Common myeloid progenitor, CD34-positive (primary cell): Measurements from ENCODE around the gene CYP19A1.
A peak's percentile ranks its signal among the peaks of the same experiment; 100 is the strongest.

Experiments used
- CTCF ChIA-PET: fragments of 350-600 bp; sonication (Branson Sonifier 250); formaldehyde crosslinking; loops from one replicate; lab custom pipeline; 2021; ENCODE audit warnings: antibody characterized with exemption; lab: Charles Lee
- POLR2A ChIA-PET: fragments of 350-600 bp; sonication (Branson Sonifier 250); formaldehyde crosslinking; loops from one replicate; lab custom pipeline; 2021; ENCODE audit warnings: antibody characterized with exemption; lab: Charles Lee
- DNase-seq, 3 donors: peaks; one replicate each; pipeline versions ENCODE4 v3.0.0 to v3.0.0-alpha.2; 2013
- H3K27ac ChIP-seq, 2 experiments: 1 replicate in 1 of 2; 2 replicates in 1 of 2; pipeline ENCODE4 v1.7.0; 2013; ENCODE audit warnings: inconsistent platforms in 2 of 2, low read length in 2 of 2, mild to moderate bottlenecking in 2 of 2, low read depth in 1 of 2, moderate library complexity in 1 of 2; ENCODE audit not compliant: severe bottlenecking in 2 of 2, insufficient read depth in 1 of 2, poor library complexity in 1 of 2
- H3K27me3 ChIP-seq, 5 experiments: replicated peaks in 2 of 5; 1 replicate in 3 of 5; 2 replicates in 2 of 5; pipeline versions ENCODE4 v1.6.1 to v1.7.0; 2013; ENCODE audit warnings: low read length in 4 of 5, mild to moderate bottlenecking in 2 of 5, moderate library complexity in 2 of 5, inconsistent platforms in 1 of 5; ENCODE audit not compliant: insufficient read depth in 5 of 5, control insufficient read depth in 4 of 5
- H3K36me3 ChIP-seq, 4 experiments: 1 replicate in 2 of 4; 2 replicates in 2 of 4; pipeline versions ENCODE4 v1.6.1 to v1.7.0; 2013; ENCODE audit warnings: low read length in 3 of 4, control low read depth in 1 of 4, mild to moderate bottlenecking in 1 of 4; ENCODE audit not compliant: control insufficient read depth in 4 of 4, insufficient read depth in 4 of 4
- H3K4me1 ChIP-seq, 4 experiments: 1 replicate in 3 of 4; 2 replicates in 1 of 4; pipeline versions ENCODE4 v1.6.1 to v1.7.1; 2013; ENCODE audit warnings: low read length in 3 of 4, mild to moderate bottlenecking in 3 of 4, control low read depth in 1 of 4, inconsistent platforms in 1 of 4, moderate library complexity in 1 of 4; ENCODE audit not compliant: control insufficient read depth in 4 of 4, insufficient read depth in 4 of 4; ENCODE audit errors: control extremely low read depth in 1 of 4
- H3K4me3 ChIP-seq, 7 experiments: 1 replicate in 4 of 7; 2 replicates in 3 of 7; pipeline versions ENCODE4 v1.5.1 to v1.7.0; 2013; ENCODE audit warnings: mild to moderate bottlenecking in 7 of 7, low read length in 6 of 7, moderate library complexity in 6 of 7, inconsistent platforms in 2 of 7, low read depth in 2 of 7, control low read depth in 1 of 7; ENCODE audit not compliant: insufficient read depth in 4 of 7, control insufficient read depth in 1 of 7; ENCODE audit errors: extremely low read depth in 1 of 7
- H3K9me3 ChIP-seq, 5 experiments: 1 replicate in 4 of 5; 2 replicates in 1 of 5; pipeline versions ENCODE4 v1.6.1 to v1.7.1; 2013; ENCODE audit warnings: low read length in 4 of 5, mild to moderate bottlenecking in 2 of 5, inconsistent platforms in 1 of 5, low read depth in 1 of 5, moderate library complexity in 1 of 5; ENCODE audit not compliant: control insufficient read depth in 4 of 5, insufficient read depth in 2 of 5; ENCODE audit errors: control extremely low read depth in 1 of 5
- WGBS: methylation state at CpG from one replicate; pipeline ENCODE4 v1.1.5; 2013; ENCODE audit not compliant: insufficient coverage; 5-methylcytosine and 5-hydroxymethylcytosine counted together

Gene CYP19A1

DNA sequence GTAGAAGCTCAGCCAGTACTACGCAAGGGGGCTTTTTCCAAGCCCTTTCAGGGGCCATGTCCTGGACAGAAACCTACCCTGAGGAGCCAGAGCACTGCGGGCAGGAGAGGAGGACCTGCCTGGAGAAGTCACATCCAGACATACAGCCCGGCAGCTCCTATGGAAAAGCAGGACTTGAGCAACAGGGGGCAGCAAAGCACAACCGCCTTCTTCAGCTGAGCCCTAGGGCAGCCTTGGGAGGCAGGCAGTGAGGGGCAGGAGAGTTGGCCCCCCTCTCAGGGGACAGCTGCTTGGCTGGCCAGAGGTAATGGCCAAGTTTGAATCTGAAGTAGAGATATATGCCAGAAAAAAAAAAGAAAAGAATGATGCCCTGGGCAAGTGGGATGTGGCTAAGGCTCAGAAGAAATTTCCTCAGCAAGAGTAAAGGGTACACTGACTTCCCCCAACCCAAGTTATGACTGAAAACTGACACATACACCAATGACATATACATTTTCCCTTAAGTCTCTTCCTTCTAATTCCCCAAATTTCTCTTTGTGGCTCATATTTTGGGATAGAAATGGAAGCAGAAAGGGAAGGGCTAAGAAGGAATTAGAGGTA lies 56.9 kb downstream of the CYP19A1 start:
- CTCF ChIA-PET = interaction anchor here (0.8 to 2.6 kb wide), 12 partner anchors 9 to 148 kb away, joined by 3 to 14 read pairs (median 4); no protein-coding TSS in a partner anchor

DNA sequence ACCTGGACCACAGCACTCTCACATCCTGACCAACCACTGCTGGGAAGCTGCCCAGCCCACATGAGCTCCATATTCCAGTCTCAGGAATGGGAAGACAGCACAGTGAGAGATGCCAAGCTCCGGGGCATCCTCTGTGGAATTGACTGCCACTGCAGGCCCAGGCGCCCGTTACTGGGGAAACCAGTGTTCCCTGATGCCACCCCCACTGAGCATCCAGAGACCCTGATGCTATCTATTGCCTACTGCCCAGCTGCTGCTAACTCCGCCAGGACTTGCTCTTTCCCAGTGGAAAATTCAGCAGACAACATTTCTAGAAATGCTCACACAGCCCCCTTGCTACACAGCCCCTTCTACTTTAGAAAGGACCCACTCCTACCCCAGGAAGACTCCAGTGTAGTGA lies 57.6 kb downstream of the CYP19A1 start:
- ChIA-PET POLR2A (no interaction called here), CTCF (interaction anchor here (0.8 to 2.2 kb wide), 7 partner anchors 9 to 121 kb away, joined by 3 to 14 read pairs (median 3); no protein-coding TSS in a partner anchor)
- 98% methylated on average over 4 of the region's 4 CpGs for WGBS
- Histone ChIP-seq H3K4me3 (no peak overlapping the region), H3K36me3 (no peaks in the 10 kb centered on the region), H3K4me1 (peaks cover 0 to 2% (median 0%) of the 10 kb centered on the region in 4 experiments), H3K9me3 (no peaks in the 10 kb centered on the region), H3K27me3 (peaks cover 2 to 15% (median 4%) of the 10 kb centered on the region in 5 experiments), H3K27ac (no peak overlapping the region)
- no peak for DNase-seq

More for the DNA sequence above, 56.9 kb downstream of the CYP19A1 start:
- POLR2A ChIA-PET = no interaction called here
- DNase-seq = peak; percentile 36 to 57 (median 41)
- peaks cover 2 to 15% (median 4%) of the 10 kb centered on the region in 5 experiments for H3K27me3 ChIP-seq
- H3K9me3 ChIP-seq = no peaks in the 10 kb centered on the region
- no peaks in the 10 kb centered on the region for H3K36me3 ChIP-seq
- no peak overlapping the region for H3K4me3 ChIP-seq
- WGBS = 81% methylated on average over 3 of the region's 4 CpGs
- no peak overlapping the region for H3K27ac ChIP-seq
- peaks cover 0 to 2% (median 0%) of the 10 kb centered on the region in 4 experiments for H3K4me1 ChIP-seq

DNA sequence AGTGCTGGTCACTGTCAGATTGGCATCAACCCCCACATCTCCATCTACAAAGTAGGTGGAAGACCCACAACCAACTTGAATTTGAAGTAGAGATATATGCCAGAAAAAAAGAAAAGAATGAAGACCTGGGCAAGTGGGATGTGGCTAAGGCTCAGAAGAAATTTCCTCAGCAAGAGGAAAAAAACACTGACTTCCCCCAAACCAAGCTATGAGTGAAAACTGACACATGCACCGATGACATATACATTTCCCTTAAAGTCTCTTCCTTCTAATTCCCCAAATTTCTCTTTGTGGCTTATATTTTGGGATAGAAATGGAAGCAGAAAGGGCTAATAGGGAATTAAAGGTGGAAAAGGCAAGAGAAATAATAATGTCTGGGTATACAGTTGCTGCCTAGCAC lies 59.0 kb downstream of the CYP19A1 start:
- no CpG with 5 or more reads among the region's 1 CpG for WGBS
- POLR2A ChIA-PET = no interaction called here
- CTCF ChIA-PET = interaction anchor here (0.6 kb wide), 1 partner anchor 84 kb away, joined by 3 read pairs; no protein-coding TSS in a partner anchor
- DNase-seq = no peak
- H3K4me3 ChIP-seq = no peak overlapping the region
- peaks cover 2 to 15% (median 8%) of the 10 kb centered on the region in 5 experiments for H3K27me3 ChIP-seq
- H3K4me1 ChIP-seq = peaks cover 0 to 2% (median 0%) of the 10 kb centered on the region in 4 experiments
- no peak overlapping the region for H3K27ac ChIP-seq
- no peaks in the 10 kb centered on the region for H3K36me3 ChIP-seq
- H3K9me3 ChIP-seq = no peaks in the 10 kb centered on the region

DNA sequence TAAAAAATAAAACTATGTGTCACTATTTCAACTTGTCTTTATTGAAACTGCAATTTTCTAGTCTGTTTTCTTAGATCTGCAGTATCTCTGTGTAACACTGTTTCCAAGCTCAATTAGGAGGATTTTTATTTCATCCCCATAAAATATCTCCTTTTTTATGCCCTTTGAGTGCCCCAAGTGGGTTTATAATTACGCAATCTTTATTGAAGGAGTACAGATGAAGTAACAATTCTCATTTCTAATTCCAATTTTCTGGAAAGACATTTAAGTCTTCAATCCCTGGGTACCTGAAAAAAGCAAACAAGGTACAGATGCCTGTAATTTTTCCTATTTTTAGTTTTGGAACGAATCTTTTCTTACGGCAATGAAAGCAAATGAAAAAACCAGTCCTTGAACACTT lies 61.3 kb downstream of the CYP19A1 start:
- CTCF ChIA-PET = interaction anchor here (1.4 kb wide), 1 partner anchor 104 kb away, joined by 4 read pairs; no protein-coding TSS in a partner anchor
- DNase-seq = no peak
- H3K9me3 ChIP-seq = no peaks in the 10 kb centered on the region
- H3K27ac ChIP-seq = no peak overlapping the region
- peaks cover 2 to 15% (median 12%) of the 10 kb centered on the region in 5 experiments for H3K27me3 ChIP-seq
- POLR2A ChIA-PET = no interaction called here
- H3K4me1 ChIP-seq = no peaks in the 10 kb centered on the region
- 92% methylated on average over 2 of the region's 3 CpGs for WGBS
- no peaks in the 10 kb centered on the region for H3K36me3 ChIP-seq
- no peak overlapping the region for H3K4me3 ChIP-seq

DNA sequence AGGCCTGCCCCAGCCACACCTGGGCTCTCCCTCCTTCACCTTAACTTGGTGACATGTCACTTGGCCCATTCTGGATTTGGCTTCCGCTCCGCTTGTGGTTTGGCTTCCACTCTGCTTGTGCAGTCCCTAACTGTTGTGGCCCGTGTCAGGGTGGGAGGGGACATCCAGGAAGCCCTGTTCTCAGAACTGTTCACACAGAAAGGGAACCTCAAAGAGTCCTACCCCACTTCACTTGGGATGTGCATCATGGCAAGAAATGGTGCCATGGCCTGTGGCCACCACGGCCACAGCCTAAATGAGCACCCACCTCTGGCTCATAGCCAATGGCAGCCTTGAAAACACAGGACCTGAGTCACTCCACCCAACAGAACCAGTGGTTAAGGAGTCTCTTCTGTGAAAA lies 63.4 kb downstream of the CYP19A1 start:
- WGBS = 100% methylated on average over 1 of the region's 4 CpGs
- ChIA-PET POLR2A (no interaction called here), CTCF (no interaction called here)
- no peak for DNase-seq
- no peak overlapping the region for H3K4me3 ChIP-seq
- no peaks in the 10 kb centered on the region for H3K9me3 ChIP-seq
- peaks cover 2 to 15% (median 12%) of the 10 kb centered on the region in 5 experiments for H3K27me3 ChIP-seq
- H3K36me3 ChIP-seq = no peaks in the 10 kb centered on the region
- no peak overlapping the region for H3K27ac ChIP-seq
- H3K4me1 ChIP-seq = no peaks in the 10 kb centered on the region

DNA sequence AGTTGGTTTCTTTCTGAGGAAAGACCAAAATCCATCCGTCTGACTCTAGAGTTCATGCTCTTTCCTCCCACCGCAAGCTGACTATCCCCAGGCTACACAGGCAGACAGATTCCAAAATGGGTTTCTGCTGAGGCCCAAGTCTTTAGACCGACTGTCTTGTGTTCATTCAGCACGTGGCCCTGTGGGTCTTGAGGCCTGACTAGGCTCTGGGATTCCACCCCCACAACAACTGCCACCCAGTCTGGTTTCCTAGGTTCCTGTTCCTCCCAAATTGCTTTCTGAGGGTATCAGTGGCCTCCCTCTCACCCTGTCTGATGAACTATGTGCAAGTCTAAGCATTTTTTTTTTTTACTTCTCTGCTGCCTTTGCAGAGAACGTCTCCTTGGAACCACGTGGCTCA lies 67.7 kb downstream of the CYP19A1 start:
- CTCF ChIA-PET = interaction anchor here (2.3 kb wide), 1 partner anchor 12 kb away, joined by 7 read pairs; no protein-coding TSS in a partner anchor
- Histone ChIP-seq H3K4me1 (peaks cover 0 to 13% (median 9%) of the 10 kb centered on the region in 4 experiments), H3K36me3 (no peaks in the 10 kb centered on the region), H3K9me3 (no peaks in the 10 kb centered on the region), H3K27me3 (peaks cover 4 to 40% (median 27%) of the 10 kb centered on the region in 5 experiments), H3K4me3 (no peak overlapping the region), H3K27ac (no peak overlapping the region)
- POLR2A ChIA-PET = no interaction called here
- DNase-seq = no peak
- WGBS = 95% methylated on average over 6 of the region's 6 CpGs

DNA sequence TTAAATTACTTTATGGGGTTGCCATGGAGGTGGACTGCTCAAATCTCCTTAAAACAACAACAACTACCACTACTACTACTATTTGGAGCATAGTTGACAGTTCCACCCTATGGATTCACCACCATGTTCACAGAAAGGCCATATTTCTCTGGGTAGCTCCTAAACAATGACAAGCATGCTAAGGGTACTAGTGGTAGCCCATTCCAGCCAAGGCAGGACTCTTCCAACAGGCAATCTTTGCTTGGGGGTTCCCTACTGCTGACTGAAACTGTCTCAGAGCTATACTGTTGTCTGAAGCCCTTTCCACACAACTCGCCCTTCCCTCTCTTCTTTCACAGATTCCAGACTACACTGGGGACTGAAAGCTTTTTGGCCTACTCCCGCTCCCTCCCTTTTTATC lies 68.9 kb downstream of the CYP19A1 start:
- WGBS = 69% methylated on average over 2 of the region's 2 CpGs
- Histone ChIP-seq H3K4me1 (peaks cover 0 to 13% (median 9%) of the 10 kb centered on the region in 4 experiments), H3K36me3 (no peaks in the 10 kb centered on the region), H3K9me3 (no peaks in the 10 kb centered on the region), H3K4me3 (no peak overlapping the region), H3K27ac (no peak overlapping the region), H3K27me3 (peaks cover 4 to 46% (median 31%) of the 10 kb centered on the region in 5 experiments)
- ChIA-PET CTCF (interaction anchor here (2.3 kb wide), 1 partner anchor 13 kb away, joined by 7 read pairs; no protein-coding TSS in a partner anchor), POLR2A (interaction anchor here (0.7 kb wide), 1 partner anchor 127 kb away, joined by 4 read pairs; no protein-coding TSS in a partner anchor)
- DNase-seq = no peak
